HCT116 (cell line): ENCODE measurements around the gene PNPLA8. TPM values are rescaled to one million over a fixed set of nuclear protein-coding genes. Genes with fewer than 3 reads are reported as not detected.

Source experiments
- ATAC-seq: fragments of 200-7000 bp; cut with Tn5 transposase; 2 replicates; pipeline ENCODE4 v1.9.1; 2020; ENCODE audit warnings: mild to moderate bottlenecking, moderate library complexity
- BruUV-seq: library from RNA; stranded (reverse); fragments of 400-500 nt; replicated peaks from 2 replicates; lab custom pipeline; 2021; lab: Mats Ljungman, UMichigan
- CTCF ChIA-PET: fragments of 300-600 bp; sonication (Branson Sonifier 250); formaldehyde crosslinking; loops from one replicate; lab custom pipeline; 2021; ENCODE audit warnings: antibody characterized with exemption; lab: Charles Lee
- POLR2A ChIA-PET: fragments of 300-600, 350-600 bp; sonication (Branson Sonifier 250); formaldehyde crosslinking; loops from one replicate; lab custom pipeline; 2021; ENCODE audit warnings: antibody characterized with exemption; lab: Charles Lee
- RAD21 ChIA-PET, 2 experiments: fragments of 300-600 bp; sonication (Branson Sonifier 250); formaldehyde crosslinking; loops; one replicate each; lab custom pipeline; 2023; ENCODE audit warnings: low total read pairs in 2 of 2; ENCODE audit not compliant: uncharacterized antibody in 2 of 2, unreplicated experiment in 2 of 2, low non-redundant PET in 1 of 2; lab: Charles Lee
- DNase-seq: peaks from one replicate; pipeline ENCODE4 v3.0.0-alpha.2; 2010; ENCODE audit warnings: low read depth, low spot score
- H2AFZ ChIP-seq: fragments of 200-600 bp; shearing (Covaris generic), sonication (generic); 2 replicates; pipeline ENCODE4 v1.6.1; 2017; ENCODE audit warnings: low read depth, mixed run types, mixed read lengths, antibody characterized with exemption, low read length; ENCODE audit not compliant: poor library complexity, severe bottlenecking
- H3K27ac ChIP-seq: 2 replicates; pipeline ENCODE4 v1.5.1; 2012; ENCODE audit warnings: low read depth, low read length
- H3K27me3 ChIP-seq: fragments of 200-600 bp; sonication (generic); 2 replicates; pipeline ENCODE4 v1.6.1; 2016; ENCODE audit warnings: mixed run types, low read length, mixed read lengths; ENCODE audit not compliant: insufficient read depth
- H3K36me3 ChIP-seq, 2 experiments: fragments of 200-500 bp in 1 of 2; fragments of 200-600 bp in 1 of 2; sonication (Bioruptor generic) in 1 of 2; sonication (generic) in 1 of 2; 2 replicates each; pipeline versions ENCODE4 v1.5.1 to v1.6.1; 2014 to 2016; ENCODE audit warnings: low read length in 2 of 2, inconsistent platforms in 1 of 2, mixed read lengths in 1 of 2, mixed run types in 1 of 2; ENCODE audit not compliant: insufficient read depth in 2 of 2, control insufficient read depth in 1 of 2
- H3K4me1 ChIP-seq, 2 experiments: fragments of 200-600 bp in 1 of 2; sonication (generic) in 1 of 2; 2 replicates each; pipeline versions ENCODE4 v1.5.1 to v1.6.1; 2012 to 2017; ENCODE audit warnings: low read length in 2 of 2, inconsistent platforms in 1 of 2, mild to moderate bottlenecking in 1 of 2, mixed read lengths in 1 of 2, mixed run types in 1 of 2, moderate library complexity in 1 of 2; ENCODE audit not compliant: insufficient read depth in 2 of 2, control insufficient read depth in 1 of 2
- H3K4me2 ChIP-seq: fragments of 200-600 bp; sonication (generic); 2 replicates; pipeline ENCODE4 v1.6.1; 2017; ENCODE audit warnings: mixed run types, low read length, mixed read lengths
- H3K4me3 ChIP-seq, 2 experiments: fragments of 200-600 bp in 1 of 2; sonication (generic) in 1 of 2; replicated peaks in 1 of 2; 2 replicates each; pipeline ENCODE4 v1.5.1; 2011 to 2016; ENCODE audit warnings: low read length in 2 of 2, control low read depth in 1 of 2, low read depth in 1 of 2, mild to moderate bottlenecking in 1 of 2, mixed read lengths in 1 of 2, mixed run types in 1 of 2
- H3K79me2 ChIP-seq: fragments of 200-600 bp; sonication (generic); 2 replicates; pipeline ENCODE4 v1.6.1; 2017; ENCODE audit warnings: mild to moderate bottlenecking, mixed run types, low read length, moderate library complexity, mixed read lengths; ENCODE audit not compliant: insufficient read depth
- H3K9ac ChIP-seq: fragments of 200-600 bp; sonication (generic); 2 replicates; pipeline ENCODE4 v1.6.1; 2016; ENCODE audit warnings: low read length, mixed read lengths
- H3K9me2 ChIP-seq: fragments of 200-600 bp; sonication (generic), shearing (Covaris generic); 2 replicates; pipeline ENCODE4 v1.6.1; 2017; ENCODE audit warnings: mixed run types, mild to moderate bottlenecking, moderate library complexity; ENCODE audit not compliant: insufficient read depth
- H3K9me3 ChIP-seq, 2 experiments: fragments of 200-500 bp in 1 of 2; fragments of 200-600 bp in 1 of 2; sonication (Bioruptor generic) in 1 of 2; sonication (generic) in 1 of 2; 2 replicates each; pipeline ENCODE4 v1.6.1; 2014 to 2017; ENCODE audit warnings: low read length in 2 of 2, mixed read lengths in 2 of 2, inconsistent platforms in 1 of 2, low read depth in 1 of 2, mild to moderate bottlenecking in 1 of 2, mixed run types in 1 of 2, moderate library complexity in 1 of 2; ENCODE audit not compliant: control insufficient read depth in 1 of 2, insufficient read depth in 1 of 2
- H4K20me1 ChIP-seq: fragments of 200-600 bp; sonication (generic), shearing (Covaris generic); 2 replicates; pipeline ENCODE4 v1.6.1; 2017; ENCODE audit warnings: mixed run types, mild to moderate bottlenecking, moderate library complexity; ENCODE audit not compliant: insufficient read depth
- CBX3 ChIP-seq: IDR thresholded peaks from 2 replicates; pipeline ENCODE4 v1.6.1; 2012; ENCODE audit warnings: low read depth
- CEBPB ChIP-seq: IDR thresholded peaks from 2 replicates; pipeline ENCODE4 v1.6.1; 2012; ENCODE audit warnings: low read depth
- ELF1 ChIP-seq: IDR thresholded peaks from 2 replicates; pipeline ENCODE4 v1.6.1; 2012; ENCODE audit warnings: low read depth, borderline replicate concordance
- EZH2phosphoT487 ChIP-seq: fragments of 200-600 bp; IDR thresholded peaks from 2 replicates; pipeline ENCODE4 v1.6.1; 2018; ENCODE audit warnings: antibody characterized with exemption, borderline replicate concordance
- FOSL1 ChIP-seq: IDR thresholded peaks from 2 replicates; pipeline ENCODE4 v1.6.1; 2012; ENCODE audit warnings: low read depth
- POLR2AphosphoS5 ChIP-seq: IDR thresholded peaks from 2 replicates; pipeline ENCODE4 v1.6.1; 2011; ENCODE audit warnings: mild to moderate bottlenecking, low read depth, low read length, moderate library complexity
- RAD21 ChIP-seq: IDR thresholded peaks from 2 replicates; pipeline ENCODE4 v1.6.1; 2012; ENCODE audit warnings: low read depth, mild to moderate bottlenecking
- SIN3A ChIP-seq: IDR thresholded peaks from 2 replicates; pipeline ENCODE4 v1.6.1; 2012; ENCODE audit warnings: low read depth
- SP1 ChIP-seq: IDR thresholded peaks from 2 replicates; pipeline ENCODE4 v1.6.1; 2012; ENCODE audit warnings: low read depth
- SRF ChIP-seq: IDR thresholded peaks from 2 replicates; pipeline ENCODE4 v1.6.1; 2012; ENCODE audit warnings: low read depth
- TCF7L2 ChIP-seq: IDR thresholded peaks from 2 replicates; pipeline ENCODE4 v1.7.0; 2011; ENCODE audit warnings: borderline replicate concordance, inconsistent platforms; ENCODE audit not compliant: insufficient read depth, insufficient read length; ENCODE audit errors: extremely low read depth
- ZFX ChIP-seq: fragments of 450-650 bp; IDR thresholded peaks from 2 replicates; pipeline ENCODE4 v1.6.1; 2017
- intact Hi-C: fragments of 100-400 bp; cut with micrococcal nuclease; formaldehyde crosslinking; loops from 2 replicates; pipeline ENCODE4 v1.10.0; 2022
- total RNA-seq: library from RNA; stranded (reverse); gene quantifications from one replicate; pipeline ENCODE4 v1.2.1, GENCODE V29; 2021; ENCODE audit not compliant: unreplicated experiment
- TF ChIP-seq, protein P1 (sequence below): IDR thresholded peaks from 2 replicates; pipeline ENCODE4 v1.6.1; 2012; ENCODE audit warnings: low read depth
- TF ChIP-seq, protein P2 (sequence below): IDR thresholded peaks from 2 replicates; pipeline ENCODE4 v1.6.1; 2012

PNPLA8 gene
- total RNA-seq, 1 experiment from 2014 or later: 12.9 TPM

DNA sequence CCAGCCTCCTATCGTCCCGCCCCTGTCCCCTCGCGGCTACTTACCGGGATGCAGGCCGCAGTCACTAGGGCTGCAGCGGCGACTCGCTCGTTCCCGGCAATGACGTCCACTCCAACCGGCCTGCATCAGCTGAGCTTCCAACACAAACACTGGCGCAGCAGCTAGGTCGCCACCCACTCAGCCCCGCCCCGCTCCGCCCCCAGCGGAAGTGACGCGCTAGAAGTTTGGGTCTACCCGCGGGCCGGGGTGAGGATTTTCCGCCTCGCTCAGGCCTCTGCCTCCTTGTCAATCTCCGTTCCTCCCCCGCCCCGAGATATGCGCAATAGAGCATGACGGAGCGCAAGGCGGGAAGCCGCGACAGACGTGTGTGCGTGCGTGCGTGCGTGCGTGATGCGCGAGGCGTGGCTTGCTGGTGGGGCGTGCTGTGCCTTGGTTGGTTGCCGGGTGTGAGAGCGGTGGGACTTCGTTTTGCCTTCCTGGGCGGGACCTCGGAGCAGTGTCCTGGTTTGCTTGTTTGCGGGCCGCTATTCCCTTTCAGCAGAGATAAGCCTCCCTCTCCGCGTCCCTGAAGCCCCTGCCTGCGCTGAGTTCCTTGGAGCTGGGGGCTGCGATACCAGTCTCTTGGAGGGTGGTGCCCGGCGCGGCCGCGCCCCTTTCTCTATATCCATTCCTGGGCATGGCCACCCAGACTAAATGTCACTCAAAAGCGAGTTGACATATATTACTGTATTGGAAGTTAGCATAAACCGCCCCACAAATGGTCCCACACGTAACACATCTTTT, at the start of gene PNPLA8 (continued):
- TF ChIP-seq, protein P1, sequence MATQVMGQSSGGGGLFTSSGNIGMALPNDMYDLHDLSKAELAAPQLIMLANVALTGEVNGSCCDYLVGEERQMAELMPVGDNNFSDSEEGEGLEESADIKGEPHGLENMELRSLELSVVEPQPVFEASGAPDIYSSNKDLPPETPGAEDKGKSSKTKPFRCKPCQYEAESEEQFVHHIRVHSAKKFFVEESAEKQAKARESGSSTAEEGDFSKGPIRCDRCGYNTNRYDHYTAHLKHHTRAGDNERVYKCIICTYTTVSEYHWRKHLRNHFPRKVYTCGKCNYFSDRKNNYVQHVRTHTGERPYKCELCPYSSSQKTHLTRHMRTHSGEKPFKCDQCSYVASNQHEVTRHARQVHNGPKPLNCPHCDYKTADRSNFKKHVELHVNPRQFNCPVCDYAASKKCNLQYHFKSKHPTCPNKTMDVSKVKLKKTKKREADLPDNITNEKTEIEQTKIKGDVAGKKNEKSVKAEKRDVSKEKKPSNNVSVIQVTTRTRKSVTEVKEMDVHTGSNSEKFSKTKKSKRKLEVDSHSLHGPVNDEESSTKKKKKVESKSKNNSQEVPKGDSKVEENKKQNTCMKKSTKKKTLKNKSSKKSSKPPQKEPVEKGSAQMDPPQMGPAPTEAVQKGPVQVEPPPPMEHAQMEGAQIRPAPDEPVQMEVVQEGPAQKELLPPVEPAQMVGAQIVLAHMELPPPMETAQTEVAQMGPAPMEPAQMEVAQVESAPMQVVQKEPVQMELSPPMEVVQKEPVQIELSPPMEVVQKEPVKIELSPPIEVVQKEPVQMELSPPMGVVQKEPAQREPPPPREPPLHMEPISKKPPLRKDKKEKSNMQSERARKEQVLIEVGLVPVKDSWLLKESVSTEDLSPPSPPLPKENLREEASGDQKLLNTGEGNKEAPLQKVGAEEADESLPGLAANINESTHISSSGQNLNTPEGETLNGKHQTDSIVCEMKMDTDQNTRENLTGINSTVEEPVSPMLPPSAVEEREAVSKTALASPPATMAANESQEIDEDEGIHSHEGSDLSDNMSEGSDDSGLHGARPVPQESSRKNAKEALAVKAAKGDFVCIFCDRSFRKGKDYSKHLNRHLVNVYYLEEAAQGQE: no peak
- TF ChIP-seq TCF7L2 (no peak), SP1 (peak; percentile 94), POLR2AphosphoS5 (peak; percentile 85), ELF1 (no peak; the same call in 1 of the 2 replicates)

DNA sequence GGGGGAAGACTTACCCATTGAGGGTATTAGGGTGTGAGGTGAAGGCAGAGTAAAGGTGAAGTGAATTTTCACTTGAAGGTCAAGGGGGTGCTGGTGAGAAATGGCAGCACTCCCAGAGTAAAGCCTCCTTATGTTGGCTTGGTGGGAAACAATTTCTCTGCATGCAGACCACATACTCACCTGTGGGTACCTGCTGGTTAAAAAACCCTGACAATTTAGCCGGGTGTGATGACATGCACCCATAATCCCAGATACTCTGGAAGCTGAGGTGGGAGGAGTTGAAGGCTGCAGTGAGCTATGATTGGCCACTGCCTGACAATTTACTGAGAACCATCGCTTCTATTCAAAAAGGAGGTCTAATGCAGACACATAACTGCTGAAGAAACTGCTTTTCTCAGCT, 49.2 kb upstream of the PNPLA8 start:
- CTCF ChIA-PET: no interaction called here
- POLR2A ChIA-PET: no interaction called here
- no TSS peak for BruUV-seq
- no peak for TF ChIP-seq FOSL1
- TF ChIP-seq, protein P2, sequence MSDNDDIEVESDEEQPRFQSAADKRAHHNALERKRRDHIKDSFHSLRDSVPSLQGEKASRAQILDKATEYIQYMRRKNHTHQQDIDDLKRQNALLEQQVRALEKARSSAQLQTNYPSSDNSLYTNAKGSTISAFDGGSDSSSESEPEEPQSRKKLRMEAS: no peak
- no peak for TF ChIP-seq POLR2AphosphoS5
- no peak for TF ChIP-seq EZH2phosphoT487
- no peak for TF ChIP-seq CBX3
- TF ChIP-seq ELF1: no peak
- TF ChIP-seq RAD21: no peak
- TF ChIP-seq SIN3A: no peak
- TF ChIP-seq SRF: no peak
- TF ChIP-seq, protein P1: no peak
- no peak for TF ChIP-seq ZFX
- no peak for TF ChIP-seq TCF7L2
- no peak for TF ChIP-seq CEBPB

More for the DNA sequence above, 49.2 kb upstream of the PNPLA8 start:
- Histone ChIP-seq H3K9me2 (no peaks in the 10 kb centered on the region), H3K9me3 (peaks cover 0 to 5% of the 10 kb centered on the region in 2 experiments; a peak in 2 of 4 replicates), H3K4me1 (peaks cover 3% of the 10 kb centered on the region in 2 experiments; a peak in 2 of 4 replicates), H3K79me2 (peaks cover 16% of the 10 kb centered on the region), H3K4me2 (no peak overlapping the region), H3K27ac (no peak overlapping the region), H3K27me3 (no peaks in the 10 kb centered on the region), H3K4me3 (no peak overlapping the region), H2AFZ (no peak overlapping the region), H3K9ac (no peak overlapping the region), H3K36me3 (peaks cover 8 to 13% of the 10 kb centered on the region in 2 experiments; a peak in 3 of 4 replicates), H4K20me1 (no peaks in the 10 kb centered on the region)
- intact Hi-C loops: no loop called here
- RAD21 ChIA-PET: no interaction called here
- ATAC-seq (no peak), DNase-seq (no peak)
